ENCODE data around the gene UBE3B.

- TF ChIP-seq CTCF (conservative IDR thresholded peaks at IDR 0.05; ENCODE audit: low read length) (no peak), EZH2phosphoT487 (IDR thresholded peaks at IDR 0.05; ENCODE audit: borderline replicate concordance) (no peak)
Observed at GRCh38 chr12:109489016-109489954, 11.9 kb downstream of the UBE3B start.
